Mesenteric fat pad (tissue), 1 donor: Measurements from ENCODE around the gene SARDH. TPM values are rescaled to one million over a fixed set of nuclear protein-coding genes. Genes with fewer than 3 reads are reported as not detected.
"Not testable (repeated sequence)": the region's sequence is repeated elsewhere in the genome, so short reads cannot be mapped to it uniquely, and the experiment has no call there.

Source experiments
- DNase-seq: peaks from one replicate; pipeline ENCODE4 v3.0.0-alpha.2; 2020; ENCODE audit warnings: low spot score
- total RNA-seq: library from RNA; stranded (reverse); fragmentation: NEBNext Ultra II Directional; extraction: Animal tissue kit (Norgen Biotek cat#: 25700); gene quantifications from one replicate; pipeline ENCODE4 v1.2.1, GENCODE V29; 2021
- donor health status: DM: yes; HTN: yes; CAD: no.

Gene SARDH
- total RNA-seq, 1 donor from 2014 or later = 0.87 TPM

- no peak for DNase-seq
Observed at GRCh38 chr9:133777068-133777791, 39.1 kb upstream of the SARDH start.

DNA sequence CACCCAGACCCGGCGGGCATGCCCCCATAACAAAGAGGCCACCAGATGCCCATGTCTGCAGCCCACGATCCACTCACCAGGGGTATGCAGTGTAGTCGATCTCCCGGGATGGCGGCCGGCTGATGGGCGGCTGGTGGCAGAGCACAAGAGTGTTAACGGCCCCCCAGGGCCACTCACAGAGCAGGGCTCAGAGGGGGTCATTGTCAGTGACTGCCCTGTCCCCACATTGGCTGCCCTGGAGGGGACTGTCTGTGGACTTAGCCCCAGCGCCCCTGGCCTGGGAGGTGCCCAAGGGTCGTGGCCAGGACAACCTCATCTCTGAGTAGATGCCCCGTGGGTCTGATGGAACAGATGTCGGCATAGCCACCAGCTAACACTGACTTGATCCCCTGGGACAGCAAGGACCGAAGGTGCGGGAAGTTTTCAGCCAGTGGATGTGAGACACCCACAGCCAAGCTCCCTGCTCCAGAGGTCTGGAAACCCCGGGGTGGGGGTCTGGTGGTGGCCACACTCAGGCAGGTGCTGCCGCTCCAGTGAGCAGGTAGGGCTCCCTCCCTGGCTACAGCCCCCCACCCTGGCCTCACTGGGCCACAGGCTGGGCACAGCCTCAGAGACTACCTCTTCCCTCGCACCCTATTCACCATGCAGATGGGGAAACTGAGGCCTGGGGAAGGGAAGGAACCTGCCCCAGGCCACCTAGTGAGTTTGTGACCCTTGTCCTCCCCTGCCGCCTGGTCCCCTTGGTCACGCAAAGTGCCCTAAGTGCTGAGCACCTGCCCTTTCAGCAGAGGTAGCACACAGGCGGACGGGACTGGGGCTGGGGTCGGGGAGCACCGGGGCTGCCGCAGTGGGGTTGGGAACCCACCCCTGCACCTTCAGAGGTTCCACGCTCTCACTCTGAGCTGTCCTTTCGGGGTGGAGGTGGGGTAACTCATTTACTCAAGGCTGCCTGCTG lies 38.1 kb upstream of the SARDH start:
- DNase-seq = no peak

- no peak for DNase-seq
Observed at GRCh38 chr9:133775291-133775690, 37.1 kb upstream of the SARDH start.

GRCh38 chr9:133774799-133775198 lies 36.6 kb upstream of the SARDH start:
- no peak for DNase-seq

DNA sequence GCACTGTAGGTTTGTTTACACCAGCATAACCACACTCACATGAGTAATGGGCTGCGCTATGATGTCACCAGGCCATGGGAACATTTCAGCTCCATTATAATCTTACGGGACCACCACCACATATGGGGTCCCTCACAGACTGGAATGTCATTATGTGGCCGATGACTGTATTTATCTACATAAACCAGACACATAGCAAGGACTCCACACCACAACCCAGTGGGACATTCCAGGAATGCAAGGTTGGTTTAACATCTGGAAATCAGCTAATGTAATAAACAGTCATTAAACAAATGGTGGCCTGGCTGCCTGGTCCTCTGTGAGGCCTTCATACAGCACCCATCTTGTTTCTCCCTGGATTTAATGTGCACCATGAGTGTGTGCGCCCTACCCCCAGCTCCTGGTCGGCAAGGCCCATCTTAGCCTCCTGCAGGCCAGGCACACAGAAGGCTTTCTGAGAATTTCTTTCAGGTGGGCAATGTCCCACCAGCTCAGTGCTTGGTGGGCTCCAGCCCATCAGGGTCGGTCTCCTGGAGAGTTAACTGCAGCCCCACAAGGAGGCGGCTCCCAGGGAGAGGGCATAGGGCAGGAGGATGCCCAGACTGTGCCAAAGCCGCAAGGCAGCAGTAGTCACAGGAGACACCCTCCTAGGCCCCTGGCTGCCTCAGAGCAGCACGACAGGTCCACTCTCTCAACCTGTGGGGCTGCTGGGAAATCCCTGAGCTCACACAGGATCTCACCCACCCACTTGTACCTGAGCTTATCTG lies 35.9 kb upstream of the SARDH start:
- DNase-seq = peak; percentile 74

DNA sequence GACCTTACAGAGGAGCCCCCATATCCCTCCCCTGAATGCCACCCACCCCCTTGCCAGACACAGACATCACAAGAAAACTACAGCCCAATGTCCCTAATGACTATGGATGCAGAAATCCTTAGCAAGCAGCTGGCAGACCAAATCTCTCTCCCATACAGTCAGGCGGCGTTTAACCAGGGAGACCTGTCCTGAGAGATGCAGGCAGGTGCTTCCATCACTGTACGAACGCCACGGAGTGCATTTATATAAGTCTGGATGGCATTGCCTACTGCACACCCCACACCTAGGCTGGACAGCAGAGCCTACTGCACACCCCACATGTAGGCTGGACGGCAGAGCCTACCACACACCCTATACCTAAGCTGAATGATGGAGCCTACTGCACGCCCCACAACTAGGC lies 34.4 kb upstream of the SARDH start:
- peak; percentile 16 for DNase-seq

DNA sequence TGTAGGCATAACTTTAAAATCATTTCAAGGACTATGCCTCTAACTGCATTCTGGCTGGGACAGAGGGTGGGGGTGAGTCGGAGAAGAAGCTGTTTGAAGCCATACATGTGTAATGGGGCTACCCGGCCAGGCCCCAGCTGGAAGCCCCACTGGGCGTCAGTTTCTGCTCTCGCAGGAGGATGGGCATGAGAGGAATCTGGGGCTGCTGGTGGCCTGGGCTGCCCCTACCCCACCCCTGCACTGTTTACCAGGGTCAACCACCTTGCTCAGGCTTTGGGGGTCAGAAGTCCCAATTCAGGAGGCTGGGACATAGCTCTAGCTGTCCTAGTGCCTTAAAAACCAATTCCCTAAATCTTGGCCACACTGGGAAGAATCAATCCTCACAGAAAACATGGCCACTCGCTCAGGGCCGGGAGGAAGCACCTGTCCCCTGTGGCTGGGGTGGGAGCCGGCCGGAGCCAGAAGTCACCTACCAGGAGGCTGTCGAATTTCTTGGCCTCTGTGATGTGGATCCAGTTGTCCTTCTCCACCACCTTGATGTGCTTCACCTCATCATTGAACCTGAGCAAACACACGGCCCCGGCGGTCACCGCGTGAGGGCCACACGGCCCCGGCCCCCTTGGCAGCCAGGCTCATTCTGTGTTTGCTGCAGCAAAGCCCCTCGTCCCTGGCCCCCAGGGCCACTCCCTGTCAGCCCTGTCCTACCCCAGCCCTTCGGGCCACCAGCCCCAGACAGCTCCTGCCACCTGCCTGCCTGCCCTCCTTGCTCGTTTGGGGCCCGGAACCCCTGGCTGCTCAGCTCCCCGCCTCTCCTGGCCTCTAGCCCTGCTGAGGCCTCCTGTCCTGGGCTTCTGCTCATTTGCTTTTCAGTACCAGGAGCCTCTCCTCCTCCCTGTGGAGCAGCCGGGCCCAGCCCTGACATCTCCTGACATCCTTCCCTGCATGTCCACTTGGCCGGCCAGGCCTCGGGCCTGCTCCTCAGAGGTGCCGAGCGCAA lies 33.6 kb upstream of the SARDH start:
- DNase-seq = peak; percentile 80

DNA sequence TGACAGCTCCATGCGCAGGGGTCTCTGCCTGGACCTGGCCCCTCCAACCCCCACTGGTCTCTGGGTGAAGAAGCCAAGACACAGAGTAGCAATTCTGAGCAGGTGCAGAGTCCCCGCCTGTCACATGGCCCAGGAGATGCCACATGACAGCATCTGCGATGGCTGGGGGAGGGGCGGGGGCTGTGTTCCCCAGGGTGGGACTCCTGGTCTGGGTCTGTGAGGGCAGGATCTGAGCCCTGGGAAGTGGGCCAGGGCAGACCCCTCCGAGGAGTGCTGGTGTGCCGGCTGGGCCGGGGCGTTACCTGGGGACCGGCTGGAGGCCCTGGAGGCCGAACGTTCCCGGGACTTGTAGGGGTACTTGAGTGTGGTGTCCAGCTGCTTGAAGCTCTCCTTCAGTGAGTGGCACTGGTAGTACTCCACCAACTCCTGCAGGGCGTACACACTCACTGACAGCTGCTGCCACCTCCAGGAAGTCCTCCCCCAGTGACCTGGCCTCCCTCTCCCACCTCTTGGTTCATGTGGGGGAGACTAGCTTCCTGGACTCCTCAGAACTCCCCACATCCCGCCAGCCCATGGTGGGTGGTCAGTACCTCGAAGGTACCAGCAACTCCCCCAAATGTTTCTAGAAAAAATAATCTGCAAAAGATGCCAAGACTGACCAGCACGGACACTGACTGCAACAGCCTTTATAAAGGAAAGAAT lies 32.1 kb upstream of the SARDH start:
- peak; percentile 71 for DNase-seq

DNA sequence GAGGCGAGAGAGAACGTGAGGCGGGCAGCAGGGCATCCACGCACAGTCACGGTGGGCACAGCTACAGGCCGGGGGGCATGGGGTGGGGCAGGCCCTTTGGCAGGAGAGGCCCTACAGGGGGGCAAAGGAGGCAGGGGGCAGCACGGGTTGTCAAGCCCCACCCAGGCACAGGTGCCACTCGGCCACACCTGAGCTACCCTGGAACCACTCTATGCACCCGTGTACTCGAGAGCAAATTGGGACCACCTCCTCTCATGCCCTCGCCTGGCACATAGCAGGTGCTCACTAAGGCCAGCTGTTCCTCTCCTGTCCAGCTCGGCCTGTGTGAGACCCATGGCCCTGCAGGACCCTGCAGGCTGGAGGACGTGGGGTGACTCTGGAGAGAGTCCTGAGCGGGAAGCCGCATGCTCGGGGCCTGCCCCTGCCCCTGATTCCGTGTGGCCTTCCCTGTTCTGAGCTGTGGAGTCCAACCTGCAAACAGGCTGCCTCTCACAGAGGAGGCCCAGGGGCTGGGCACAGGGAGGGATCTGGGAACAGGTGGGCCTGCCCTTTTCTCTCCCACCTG lies 31.4 kb upstream of the SARDH start:
- DNase-seq = peak; percentile 55

DNA sequence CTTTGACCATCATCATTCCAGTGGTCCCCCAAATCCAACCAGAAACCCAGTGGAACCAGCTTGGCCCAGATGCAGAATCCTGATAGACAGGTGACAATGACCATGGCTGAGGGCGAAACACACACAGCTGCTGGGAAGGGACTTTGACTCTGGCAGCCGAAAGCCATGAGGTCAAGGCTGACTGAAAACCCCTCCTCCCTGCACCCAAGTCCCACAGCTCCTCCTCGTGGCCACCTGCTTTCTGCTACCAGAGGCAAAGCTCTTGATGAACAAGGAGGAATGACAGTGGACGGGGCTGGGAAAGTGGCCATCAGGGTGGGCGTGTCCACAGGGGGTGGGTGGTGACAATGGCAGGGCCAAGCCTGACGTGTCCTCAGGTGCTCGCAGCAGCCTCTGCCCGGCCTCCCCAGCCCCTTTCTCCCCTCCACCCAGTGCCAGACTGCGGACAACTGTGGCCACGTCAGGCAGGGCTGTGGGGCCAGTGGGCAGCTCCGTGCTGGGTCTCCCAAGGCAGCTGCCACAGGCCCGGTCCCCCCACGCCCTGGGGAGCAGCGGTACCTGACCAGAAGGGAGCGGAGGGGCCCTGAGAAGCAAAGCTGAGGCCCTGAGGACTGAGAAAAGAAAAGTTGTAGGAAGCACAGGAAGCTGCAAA lies 30.8 kb upstream of the SARDH start:
- peak; percentile 89 for DNase-seq

DNA sequence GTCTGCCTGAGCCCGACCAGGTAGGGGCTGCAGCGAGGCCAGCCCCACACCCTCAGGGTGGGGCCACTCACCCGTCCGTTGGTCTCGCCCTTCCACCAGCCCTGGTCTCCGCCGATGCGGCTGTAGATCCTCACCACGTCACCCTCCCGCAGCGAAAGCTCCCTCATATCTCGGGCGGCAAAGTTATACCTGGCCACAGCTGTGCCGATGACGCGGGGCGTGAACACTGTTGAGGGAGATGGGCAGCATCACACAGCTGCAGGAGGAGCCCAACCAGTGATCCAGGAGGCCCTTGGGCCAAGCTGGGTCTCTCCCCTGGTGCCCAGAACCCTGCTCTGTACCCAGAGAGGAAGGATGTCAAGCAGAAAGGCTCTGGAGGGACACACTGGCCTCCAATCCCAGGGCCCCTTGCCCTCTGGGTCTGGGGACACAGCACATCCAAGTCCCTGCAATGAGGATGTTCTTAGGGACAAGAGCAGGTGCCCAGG lies 30.3 kb upstream of the SARDH start:
- DNase-seq = peak; percentile 84

- DNase-seq = peak; percentile 60
Observed at GRCh38 chr9:133767625-133768024, 29.5 kb upstream of the SARDH start.

GRCh38 chr9:133767008-133767407 lies 28.9 kb upstream of the SARDH start:
- no peak for DNase-seq

DNA sequence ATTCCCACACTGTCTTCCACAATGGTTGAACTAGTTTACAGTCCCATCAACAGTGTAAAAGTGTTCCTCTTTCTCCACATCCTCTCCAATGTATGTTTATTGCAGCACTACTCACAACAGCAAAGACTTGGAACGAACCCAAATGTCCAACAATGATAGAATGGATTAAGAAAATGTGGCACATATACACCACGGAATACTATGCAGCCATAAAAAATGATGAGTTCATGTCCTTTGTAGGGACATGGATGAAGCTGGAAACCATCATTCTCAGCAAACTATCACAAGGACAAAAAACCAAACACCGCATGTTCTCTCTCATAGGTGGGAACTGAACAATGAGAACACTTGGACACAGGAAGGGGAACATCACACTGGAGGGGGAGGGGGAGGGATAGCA lies 28.1 kb upstream of the SARDH start:
- DNase-seq = not testable (repeated sequence)

- peak; percentile 80 for DNase-seq
Observed at GRCh38 chr9:133763272-133764183, 25.4 kb upstream of the SARDH start.

GRCh38 chr9:133762488-133763271 lies 24.5 kb upstream of the SARDH start:
- peak; percentile 72 for DNase-seq
